K562 (cell line): ENCODE data around the gene ALCAM. TPM values are rescaled to one million over a fixed set of nuclear protein-coding genes. Genes with fewer than 3 reads are reported as not detected.

Experiments used
- ATAC-seq: fragments of 200-7000 bp; cut with Tn5 transposase; 3 replicates; pipeline ENCODE4 v1.9.1; 2020; ENCODE audit warnings: moderate library complexity
- BruUV-seq: library from RNA; stranded (reverse); fragments of 400-500 nt; replicated peaks from 2 replicates; lab custom pipeline; 2021; lab: Mats Ljungman, UMichigan
- CTCF ChIA-PET: fragments of 300-600 bp; formaldehyde crosslinking; extraction: SDS; loops from one replicate; lab custom pipeline; 2021; ENCODE audit warnings: low intra/inter-chr PET ratio; lab: Yijun Ruan, JAX
- POLR2A ChIA-PET: fragments of 300-600, 350-650 bp; sonication (Branson Sonifier 250); formaldehyde crosslinking; extraction: SDS; loops from one replicate; lab custom pipeline; 2021; ENCODE audit warnings: antibody characterized with exemption, inconsistent platforms; lab: Yijun Ruan, JAX
- DNase-seq, 4 experiments: peaks; one replicate each; pipeline versions ENCODE4 v3.0.0 to v3.0.0-alpha.2; 2011 to 2018; ENCODE audit warnings: low spot score in 3 of 4, mixed read lengths in 3 of 4; ENCODE audit errors: extremely low read depth in 1 of 4
- FAIRE-seq: peaks from 2 replicates; lab custom pipeline; 2011; peaks lifted over from hg19 to GRCh38; lab: Jason Lieb, UNC
- H2AFZ ChIP-seq: 2 replicates; pipeline ENCODE4 v1.6.0; 2011; ENCODE audit warnings: low read depth, low read length, control low read depth, inconsistent platforms
- H3K27ac ChIP-seq: fragments of 200-600 bp; 3 replicates; pipeline ENCODE4 v1.8.0; 2011; ENCODE audit warnings: low read depth, mild to moderate bottlenecking, control low read depth, inconsistent platforms, low read length, moderate library complexity, mixed read lengths; ENCODE audit errors: extremely low read depth
- H3K27me3 ChIP-seq, 2 experiments: fragments of 300-600 bp in 1 of 2; 2 replicates in 1 of 2; 3 replicates in 1 of 2; pipeline versions ENCODE4 v1.6.0 to v1.8.0; 2011; ENCODE audit warnings: inconsistent platforms in 2 of 2, low read length in 2 of 2, mild to moderate bottlenecking in 1 of 2, mixed read lengths in 1 of 2, moderate library complexity in 1 of 2; ENCODE audit not compliant: control insufficient read depth in 2 of 2, insufficient read depth in 2 of 2
- H3K36me3 ChIP-seq: fragments of 300-600 bp; 3 replicates; pipeline ENCODE4 v1.8.0; 2011; ENCODE audit warnings: mild to moderate bottlenecking, low read length, inconsistent platforms; ENCODE audit not compliant: control insufficient read depth, insufficient read depth
- H3K4me1 ChIP-seq, 2 experiments: fragments of 200-600 bp in 1 of 2; replicated peaks in 1 of 2; 2 replicates in 1 of 2; 3 replicates in 1 of 2; pipeline versions ENCODE4 v1.5.1 to v1.8.0; 2011; ENCODE audit warnings: inconsistent platforms in 2 of 2, low read length in 2 of 2, mild to moderate bottlenecking in 1 of 2, mixed read lengths in 1 of 2, moderate library complexity in 1 of 2; ENCODE audit not compliant: control insufficient read depth in 2 of 2, insufficient read depth in 2 of 2
- H3K4me2 ChIP-seq: 2 replicates; pipeline ENCODE4 v1.6.1; 2011; ENCODE audit warnings: low read length, control low read depth, inconsistent platforms, mixed read lengths; ENCODE audit not compliant: insufficient read depth
- H3K4me3 ChIP-seq: fragments of 200-600 bp; sonication (generic), shearing (Covaris generic); 2 replicates; pipeline ENCODE4 v1.5.1; 2016; ENCODE audit warnings: control low read depth, inconsistent platforms
- H3K79me2 ChIP-seq: fragments of 200-600 bp; 3 replicates; pipeline ENCODE4 v1.8.0; 2011; ENCODE audit warnings: low read length, inconsistent platforms; ENCODE audit not compliant: control insufficient read depth, insufficient read depth
- H3K9ac ChIP-seq, 2 experiments: 2 replicates each; pipeline versions ENCODE4 v1.6.0 to v1.6.1; 2011; ENCODE audit warnings: low read depth in 2 of 2, low read length in 2 of 2, control low read depth in 1 of 2, inconsistent platforms in 1 of 2, mild to moderate bottlenecking in 1 of 2, mixed read lengths in 1 of 2; ENCODE audit not compliant: insufficient read depth in 1 of 2
- H3K9me1 ChIP-seq: one replicate; pipeline ENCODE4 v1.6.0; 2011; ENCODE audit warnings: inconsistent platforms, mild to moderate bottlenecking, low read length, moderate library complexity; ENCODE audit not compliant: control insufficient read depth, insufficient read depth
- H3K9me3 ChIP-seq: replicated peaks from 2 replicates; pipeline ENCODE4 v1.5.1; 2011; ENCODE audit warnings: low read depth, low read length, inconsistent platforms; ENCODE audit not compliant: control insufficient read depth, insufficient read depth
- H4K20me1 ChIP-seq: replicated peaks from 2 replicates; pipeline ENCODE4 v1.6.1; 2011; ENCODE audit warnings: low read length, inconsistent platforms, mixed read lengths; ENCODE audit not compliant: control insufficient read depth, insufficient read depth
- BACH1 ChIP-seq: fragments of 200-800 bp; sonication (Bioruptor generic); IDR thresholded peaks from 2 replicates; pipeline ENCODE4 v1.6.1; 2016; ENCODE audit warnings: missing genetic modification characterization, missing compliant biosample characterization
- E2F6 ChIP-seq, 2 experiments: IDR thresholded peaks; 2 replicates each; pipeline ENCODE4 v1.6.1; 2011; ENCODE audit warnings: borderline replicate concordance in 1 of 2, control low read depth in 1 of 2, low read depth in 1 of 2, low read length in 1 of 2, mild to moderate bottlenecking in 1 of 2, mixed read lengths in 1 of 2, moderate library complexity in 1 of 2; ENCODE audit not compliant: insufficient read depth in 1 of 2, insufficient read length in 1 of 2, poor library complexity in 1 of 2, severe bottlenecking in 1 of 2; ENCODE audit errors: extremely low read depth in 1 of 2
- EGR1 ChIP-seq: fragments of 450-650 bp; conservative IDR thresholded peaks from 2 replicates; pipeline ENCODE4 v1.6.1; 2017; ENCODE audit warnings: mild to moderate bottlenecking
- HIVEP1 ChIP-seq: fragments of 250-450 bp; sonication (Bioruptor Pico); IDR thresholded peaks from 2 replicates; pipeline ENCODE4 v1.4.0; 2020; ENCODE audit warnings: mild to moderate bottlenecking
- NFIC ChIP-seq: fragments of 450-650 bp; IDR thresholded peaks from 2 replicates; pipeline ENCODE4 v1.6.1; 2017; ENCODE audit warnings: mild to moderate bottlenecking, inconsistent platforms
- NFYB ChIP-seq: IDR thresholded peaks from 2 replicates; pipeline ENCODE4 v1.6.1; 2011; ENCODE audit warnings: mild to moderate bottlenecking, moderate library complexity; ENCODE audit not compliant: insufficient read length; ENCODE audit errors: extremely low read depth
- POLR2H ChIP-seq: IDR thresholded peaks from 2 replicates; pipeline ENCODE4 v1.6.1; 2016; ENCODE audit warnings: missing genetic modification characterization, low read depth, mild to moderate bottlenecking, control low read depth, missing compliant biosample characterization, moderate library complexity
- PRPF4 ChIP-seq: fragments of 200-400 bp; formaldehyde crosslinking; IDR thresholded peaks from one replicate; pipeline ENCODE4 v1.6.1; 2017; ENCODE audit warnings: low read length, low read depth, mild to moderate bottlenecking; ENCODE audit not compliant: insufficient read depth, poor library complexity, severe bottlenecking
- ZKSCAN1 ChIP-seq: fragments of 150-350 bp; IDR thresholded peaks from 2 replicates; pipeline ENCODE4 v1.6.1; 2016; ENCODE audit warnings: low read depth, low read length
- ZNF217 ChIP-seq: sonication (generic); formaldehyde crosslinking; IDR thresholded peaks from 2 replicates; pipeline ENCODE4 v1.8.0; 2022; ENCODE audit warnings: mild to moderate bottlenecking, missing genetic modification reagents
- WGBS: fragments of 100-300 bp; shearing (Covaris generic); methylation state at CpG from one replicate; pipeline ENCODE4 v1.1.6; 2016; ENCODE audit warnings: low coverage, mixed read lengths; ENCODE audit not compliant: insufficient coverage; ENCODE audit errors: missing lambda C conversion rate; 5-methylcytosine and 5-hydroxymethylcytosine counted together
- in situ Hi-C: fragments of 300-500 bp; cut with MboI; formaldehyde crosslinking; loops from 4 replicates; pipeline ENCODE4 v1.15.0; 2018; ENCODE audit warnings: inconsistent platforms, mixed read lengths
- intact Hi-C: fragments of 100-400 bp; cut with micrococcal nuclease; formaldehyde crosslinking; loops from 2 replicates; pipeline ENCODE4 v1.14.2; 2022
- polyA plus RNA-seq, 8 experiments: library from polyadenylated mRNA; depleted of rRNA in 4 of 8; stranded (reverse) in 5 of 8; unstranded in 3 of 8; fragments of >200 nt; fragmentation: Nextera tagmentation in 2 of 8; fragmentation: Illumina TruSeq in 1 of 8; extraction: Ambion mirVana in 2 of 8; extraction: Trizol in 1 of 8; gene quantifications; 2 replicates each; pipeline versions ENCODE4 v1.2.1 to v1.2.3, GENCODE V29; 2011 to 2014; ENCODE audit warnings: inconsistent platforms in 1 of 8, missing spikeins in 1 of 8
- total RNA-seq, 7 experiments: library from RNA; depleted of rRNA in 6 of 7; stranded (reverse); fragments of >200 nt in 6 of 7; fragmentation: Illumina TruSeq in 2 of 7; extraction: Trizol in 2 of 7; gene quantifications; 2 replicates each; pipeline versions ENCODE4 v1.2.1 to v1.2.3, GENCODE V29; 2011 to 2021; ENCODE audit warnings: low replicate concordance in 1 of 7

ALCAM gene
- total and polyA plus RNA-seq, 9 of the 15 experiments (the other 6 are each of a cell fraction or from before 2014, with no cell fraction given): 0.03 to 0.98 (median 0.14) TPM; not detected in 1

- Histone ChIP-seq H4K20me1 (no peaks in the 10 kb centered on the region), H3K79me2 (no peaks in the 10 kb centered on the region), H3K36me3 (no peaks in the 10 kb centered on the region), H3K9me3 (no peaks in the 10 kb centered on the region), H3K4me3 (no peak overlapping the region), H3K9ac (no peak overlapping the region), H3K4me1 (no peaks in the 10 kb centered on the region)
- ATAC-seq (no peak), DNase-seq (no peak), FAIRE-seq (no peak)
- 0% methylated on average over 2 of the region's 2 CpGs for WGBS
- POLR2A ChIA-PET: no interaction called here
- in situ Hi-C loops: no loop called here
- no peak for TF ChIP-seq NFIC
- no peak for TF ChIP-seq E2F6 (IDR thresholded peaks at IDR 0.05; ENCODE audit: borderline replicate concordance in 1 of 2, extremely low read depth in 1 of 2, insufficient read depth in 1 of 2, insufficient read length in 1 of 2, low read depth in 1 of 2, low read length in 1 of 2, poor library complexity in 1 of 2, severe bottlenecking in 1 of 2)
- no peak for TF ChIP-seq POLR2H
- no peak for TF ChIP-seq BACH1 (tag)
- TF ChIP-seq HIVEP1 (CRISPR knock-in tag): no peak
- no peak for TF ChIP-seq ZNF217 (CRISPR knock-in tag)
- TF ChIP-seq NFYB: no peak
- TF ChIP-seq ZKSCAN1: no peak
- no peak for TF ChIP-seq PRPF4
- TF ChIP-seq EGR1: no peak
- TF ChIP-seq, all 486 proteins: peak for 0
- Histone ChIP-seq H2AFZ (no peak overlapping the region), H3K27ac (no peak overlapping the region), H3K4me2 (no peak overlapping the region), H3K9me1 (no peaks in the 10 kb centered on the region), H3K27me3 (no peaks in the 10 kb centered on the region)
- BruUV-seq: no TSS peak
- CTCF ChIA-PET: no interaction called here
- intact Hi-C loops: no loop called here
Observed at GRCh38 chr3:105465251-105465853, 98.6 kb downstream of the ALCAM start.
